ENCODE data around the gene DHX29.

DNA sequence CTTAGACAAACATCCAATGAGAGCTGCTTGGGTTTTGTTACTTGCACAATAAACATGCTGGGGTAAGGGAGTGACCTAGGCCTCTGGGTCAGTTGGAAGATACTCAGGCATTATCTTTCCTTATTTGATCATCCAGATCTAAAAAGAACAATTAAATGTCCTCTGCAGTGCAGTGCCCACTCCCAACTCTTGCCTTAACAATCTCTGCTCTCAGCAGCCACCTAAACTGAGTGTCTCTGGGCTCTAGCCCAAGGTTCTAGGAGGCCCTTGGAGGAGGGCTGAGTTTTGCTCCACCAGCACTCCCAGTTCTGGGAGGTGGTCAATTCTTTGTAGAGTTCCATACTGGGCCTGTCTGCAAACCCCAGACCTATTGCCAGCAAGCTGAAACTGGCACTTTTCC is 82.1 kb downstream of the DHX29 start:
- TF ChIP-seq, protein P1, sequence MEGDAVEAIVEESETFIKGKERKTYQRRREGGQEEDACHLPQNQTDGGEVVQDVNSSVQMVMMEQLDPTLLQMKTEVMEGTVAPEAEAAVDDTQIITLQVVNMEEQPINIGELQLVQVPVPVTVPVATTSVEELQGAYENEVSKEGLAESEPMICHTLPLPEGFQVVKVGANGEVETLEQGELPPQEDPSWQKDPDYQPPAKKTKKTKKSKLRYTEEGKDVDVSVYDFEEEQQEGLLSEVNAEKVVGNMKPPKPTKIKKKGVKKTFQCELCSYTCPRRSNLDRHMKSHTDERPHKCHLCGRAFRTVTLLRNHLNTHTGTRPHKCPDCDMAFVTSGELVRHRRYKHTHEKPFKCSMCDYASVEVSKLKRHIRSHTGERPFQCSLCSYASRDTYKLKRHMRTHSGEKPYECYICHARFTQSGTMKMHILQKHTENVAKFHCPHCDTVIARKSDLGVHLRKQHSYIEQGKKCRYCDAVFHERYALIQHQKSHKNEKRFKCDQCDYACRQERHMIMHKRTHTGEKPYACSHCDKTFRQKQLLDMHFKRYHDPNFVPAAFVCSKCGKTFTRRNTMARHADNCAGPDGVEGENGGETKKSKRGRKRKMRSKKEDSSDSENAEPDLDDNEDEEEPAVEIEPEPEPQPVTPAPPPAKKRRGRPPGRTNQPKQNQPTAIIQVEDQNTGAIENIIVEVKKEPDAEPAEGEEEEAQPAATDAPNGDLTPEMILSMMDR (IDR thresholded peaks at IDR 0.05), result no peak
- TF ChIP-seq, protein P2, sequence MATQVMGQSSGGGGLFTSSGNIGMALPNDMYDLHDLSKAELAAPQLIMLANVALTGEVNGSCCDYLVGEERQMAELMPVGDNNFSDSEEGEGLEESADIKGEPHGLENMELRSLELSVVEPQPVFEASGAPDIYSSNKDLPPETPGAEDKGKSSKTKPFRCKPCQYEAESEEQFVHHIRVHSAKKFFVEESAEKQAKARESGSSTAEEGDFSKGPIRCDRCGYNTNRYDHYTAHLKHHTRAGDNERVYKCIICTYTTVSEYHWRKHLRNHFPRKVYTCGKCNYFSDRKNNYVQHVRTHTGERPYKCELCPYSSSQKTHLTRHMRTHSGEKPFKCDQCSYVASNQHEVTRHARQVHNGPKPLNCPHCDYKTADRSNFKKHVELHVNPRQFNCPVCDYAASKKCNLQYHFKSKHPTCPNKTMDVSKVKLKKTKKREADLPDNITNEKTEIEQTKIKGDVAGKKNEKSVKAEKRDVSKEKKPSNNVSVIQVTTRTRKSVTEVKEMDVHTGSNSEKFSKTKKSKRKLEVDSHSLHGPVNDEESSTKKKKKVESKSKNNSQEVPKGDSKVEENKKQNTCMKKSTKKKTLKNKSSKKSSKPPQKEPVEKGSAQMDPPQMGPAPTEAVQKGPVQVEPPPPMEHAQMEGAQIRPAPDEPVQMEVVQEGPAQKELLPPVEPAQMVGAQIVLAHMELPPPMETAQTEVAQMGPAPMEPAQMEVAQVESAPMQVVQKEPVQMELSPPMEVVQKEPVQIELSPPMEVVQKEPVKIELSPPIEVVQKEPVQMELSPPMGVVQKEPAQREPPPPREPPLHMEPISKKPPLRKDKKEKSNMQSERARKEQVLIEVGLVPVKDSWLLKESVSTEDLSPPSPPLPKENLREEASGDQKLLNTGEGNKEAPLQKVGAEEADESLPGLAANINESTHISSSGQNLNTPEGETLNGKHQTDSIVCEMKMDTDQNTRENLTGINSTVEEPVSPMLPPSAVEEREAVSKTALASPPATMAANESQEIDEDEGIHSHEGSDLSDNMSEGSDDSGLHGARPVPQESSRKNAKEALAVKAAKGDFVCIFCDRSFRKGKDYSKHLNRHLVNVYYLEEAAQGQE (IDR thresholded peaks at IDR 0.05; ENCODE audit: insufficient read depth in 1 of 2, low read depth in 2 of 2, low read length in 1 of 2), result no peak

Measured in Panc1 (cell line).